HG02798 (cell line): ENCODE results near the gene DCC.

Source experiments
- ATAC-seq: cut with Tn5 transposase; IDR thresholded peaks from one replicate; pipeline ENCODE4 v1.9.1; 2021; ENCODE audit warnings: mild to moderate bottlenecking; ENCODE audit not compliant: unreplicated experiment, poor library complexity

DCC gene

GRCh38 chr18:53253789-53254188 lies 913.8 kb downstream of the DCC start:
- ATAC-seq = no peak

GRCh38 chr18:53254265-53254664 lies 914.3 kb downstream of the DCC start:
- no peak for ATAC-seq

GRCh38 chr18:53261241-53261640 lies 921.2 kb downstream of the DCC start:
- ATAC-seq = no peak

GRCh38 chr18:53266850-53267249 lies 926.9 kb downstream of the DCC start:
- ATAC-seq = no peak

GRCh38 chr18:53268455-53268854 lies 928.5 kb downstream of the DCC start:
- no peak for ATAC-seq

- no peak for ATAC-seq
These were observed 941.4 kb downstream of the DCC start for GRCh38 chr18:53281406-53281805.

GRCh38 chr18:53283708-53284107 lies 943.7 kb downstream of the DCC start:
- no peak for ATAC-seq

- ATAC-seq = no peak
These were observed 965.5 kb downstream of the DCC start for GRCh38 chr18:53305461-53305860.

GRCh38 chr18:53319628-53320027 lies 979.6 kb downstream of the DCC start:
- no peak for ATAC-seq

GRCh38 chr18:53322163-53322562 lies 982.2 kb downstream of the DCC start:
- no peak for ATAC-seq

- ATAC-seq = no peak
These were observed 984.4 kb downstream of the DCC start for GRCh38 chr18:53324353-53324752.

GRCh38 chr18:53360501-53361443 lies 1020.8 kb downstream of the DCC start:
- ATAC-seq = no peak

- no peak for ATAC-seq
These were observed 1035.6 kb downstream of the DCC start for GRCh38 chr18:53375621-53376020.

- ATAC-seq = no peak
These were observed 1040.2 kb downstream of the DCC start for GRCh38 chr18:53380063-53380639.

- no peak for ATAC-seq
These were observed 1042.9 kb downstream of the DCC start for GRCh38 chr18:53382870-53383269.

GRCh38 chr18:53385889-53386288 lies 1045.9 kb downstream of the DCC start:
- ATAC-seq = no peak

- ATAC-seq = no peak
These were observed 1047.6 kb downstream of the DCC start for GRCh38 chr18:53387581-53387980.

- ATAC-seq = no peak
These were observed 1062.7 kb downstream of the DCC start for GRCh38 chr18:53402670-53403069.

- no peak for ATAC-seq
These were observed 1068.3 kb downstream of the DCC start for GRCh38 chr18:53408271-53408670.

GRCh38 chr18:53411511-53411910 lies 1071.5 kb downstream of the DCC start:
- ATAC-seq = no peak

- no peak for ATAC-seq
These were observed 1077.0 kb downstream of the DCC start for GRCh38 chr18:53417003-53417402.

GRCh38 chr18:53421869-53422268 lies 1081.9 kb downstream of the DCC start:
- ATAC-seq = no peak
